GM18861 (cell line): ENCODE results near the gene CA5A.

Source experiments
- ATAC-seq: cut with Tn5 transposase; IDR thresholded peaks from one replicate; pipeline ENCODE4 v1.9.1; 2021; ENCODE audit not compliant: unreplicated experiment

The CA5A gene

GRCh38 chr16:87851141-87851587 is 85.2 kb downstream of the CA5A start:
- ATAC-seq = no peak

GRCh38 chr16:87850009-87851006 is 86.0 kb downstream of the CA5A start:
- no peak for ATAC-seq

GRCh38 chr16:87849419-87850008 is 86.8 kb downstream of the CA5A start:
- ATAC-seq = no peak

- no peak for ATAC-seq
Measured at GRCh38 chr16:87848676-87849345, 87.5 kb downstream of the CA5A start.

- no peak for ATAC-seq
Measured at GRCh38 chr16:87847785-87848675, 88.3 kb downstream of the CA5A start.

- no peak for ATAC-seq
Measured at GRCh38 chr16:87847467-87847784, 88.9 kb downstream of the CA5A start.

GRCh38 chr16:87846705-87847466 is 89.4 kb downstream of the CA5A start:
- no peak for ATAC-seq

GRCh38 chr16:87845807-87846619 is 90.3 kb downstream of the CA5A start:
- ATAC-seq = no peak

GRCh38 chr16:87845213-87845612 is 91.1 kb downstream of the CA5A start:
- ATAC-seq = no peak

- no peak for ATAC-seq
Measured at GRCh38 chr16:87844809-87845208, 91.5 kb downstream of the CA5A start.

- no peak for ATAC-seq
Measured at GRCh38 chr16:87844120-87844733, 92.1 kb downstream of the CA5A start.

- ATAC-seq = no peak
Measured at GRCh38 chr16:87843678-87844105, 92.6 kb downstream of the CA5A start.

- no peak for ATAC-seq
Measured at GRCh38 chr16:87842209-87842869, 94.0 kb downstream of the CA5A start.

GRCh38 chr16:87841340-87842208 is 94.8 kb downstream of the CA5A start:
- ATAC-seq = no peak

GRCh38 chr16:87840271-87840978 is 95.9 kb downstream of the CA5A start:
- no peak for ATAC-seq

- no peak for ATAC-seq
Measured at GRCh38 chr16:87839542-87840270, 96.6 kb downstream of the CA5A start.
